GM18526 (cell line): ENCODE measurements around the gene SERTAD4.

ENCODE experiments used
- POLR2A ChIP-seq: IDR thresholded peaks from 3 replicates; pipeline ENCODE4 v1.6.1; 2011; ENCODE audit not compliant: insufficient read length; ENCODE audit errors: extremely low read depth

The SERTAD4 gene

GRCh38 chr1:210248341-210248740 is 15.7 kb downstream of the SERTAD4 start:
- TF ChIP-seq POLR2A = no peak

- no peak for TF ChIP-seq POLR2A
Observed at GRCh38 chr1:210250665-210250997, 18.0 kb downstream of the SERTAD4 start.

GRCh38 chr1:210250998-210251679 is 18.5 kb downstream of the SERTAD4 start:
- TF ChIP-seq POLR2A = no peak

- no peak for TF ChIP-seq POLR2A
Observed at GRCh38 chr1:210251680-210252490, 19.3 kb downstream of the SERTAD4 start.

GRCh38 chr1:210252621-210253051 is 20.0 kb downstream of the SERTAD4 start:
- TF ChIP-seq POLR2A = no peak

GRCh38 chr1:210254298-210254697 is 21.7 kb downstream of the SERTAD4 start:
- no peak for TF ChIP-seq POLR2A

GRCh38 chr1:210257698-210258529 is 25.3 kb downstream of the SERTAD4 start:
- no peak for TF ChIP-seq POLR2A

GRCh38 chr1:210259561-210259960 is 27.0 kb downstream of the SERTAD4 start:
- no peak for TF ChIP-seq POLR2A

- TF ChIP-seq POLR2A = no peak
Observed at GRCh38 chr1:210260096-210260495, 27.5 kb downstream of the SERTAD4 start.

- no peak for TF ChIP-seq POLR2A
Observed at GRCh38 chr1:210262167-210262896, 29.7 kb downstream of the SERTAD4 start.

- no peak for TF ChIP-seq POLR2A
Observed at GRCh38 chr1:210262897-210263272, 30.3 kb downstream of the SERTAD4 start.

- TF ChIP-seq POLR2A = no peak
Observed at GRCh38 chr1:210263963-210264362, 31.4 kb downstream of the SERTAD4 start.

GRCh38 chr1:210264496-210265380 is 32.1 kb downstream of the SERTAD4 start:
- no peak for TF ChIP-seq POLR2A

GRCh38 chr1:210269981-210270380 is 37.4 kb downstream of the SERTAD4 start:
- no peak for TF ChIP-seq POLR2A
